Activated T-helper 2 cell treated with anti-CD3 and anti-CD28 coated beads, Interferon-gamma antibody, Interleukin-2, Interleukin-4, amounts not matched to agents 10 μg/mL and 5 μg/mL and 100 μg/mL, durations not matched to agents 14 hours and 24 hours and 36 hours (primary cell): ENCODE results near the gene TRAF4. TPM values are rescaled to one million over a fixed set of nuclear protein-coding genes. Genes with fewer than 3 reads are reported as not detected.
A peak's percentile ranks its signal among the peaks of the same experiment; 100 is the strongest.
"Not testable (repeated sequence)": the region's sequence is repeated elsewhere in the genome, so short reads cannot be mapped to it uniquely, and the experiment has no call there.

Experiments used
- DNase-seq: peaks from one replicate; pipeline ENCODE4 v3.0.0; 2021; ENCODE audit warnings: low spot score
- H3K27ac Mint-ChIP-seq: one replicate; pipeline ENCODE4 v1.8.0; 2021; ENCODE audit warnings: mixed read lengths
- H3K27me3 Mint-ChIP-seq: one replicate; pipeline ENCODE4 v1.8.0; 2021; ENCODE audit warnings: low read depth, mixed read lengths
- H3K36me3 Mint-ChIP-seq: one replicate; pipeline ENCODE4 v1.8.0; 2021; ENCODE audit warnings: low read depth, mixed read lengths
- H3K4me1 Mint-ChIP-seq: one replicate; pipeline ENCODE4 v1.8.0; 2021; ENCODE audit warnings: low read depth, mixed read lengths
- H3K4me3 Mint-ChIP-seq: one replicate; pipeline ENCODE4 v1.8.0; 2021; ENCODE audit warnings: low read depth, mild to moderate bottlenecking, moderate library complexity, mixed read lengths
- H3K9me3 Mint-ChIP-seq: one replicate; pipeline ENCODE4 v1.8.0; 2021; ENCODE audit warnings: mixed read lengths
- intact Hi-C: fragments of 100-400 bp; cut with micrococcal nuclease; formaldehyde crosslinking; loops from one replicate; pipeline ENCODE4 v1.15.1; 2023
- total RNA-seq: library from RNA; stranded (reverse); gene quantifications from 2 replicates; pipeline ENCODE4 v1.2.3, GENCODE V29; 2022

The TRAF4 gene
- total RNA-seq, 1 donor from 2014 or later: 129 TPM

DNA sequence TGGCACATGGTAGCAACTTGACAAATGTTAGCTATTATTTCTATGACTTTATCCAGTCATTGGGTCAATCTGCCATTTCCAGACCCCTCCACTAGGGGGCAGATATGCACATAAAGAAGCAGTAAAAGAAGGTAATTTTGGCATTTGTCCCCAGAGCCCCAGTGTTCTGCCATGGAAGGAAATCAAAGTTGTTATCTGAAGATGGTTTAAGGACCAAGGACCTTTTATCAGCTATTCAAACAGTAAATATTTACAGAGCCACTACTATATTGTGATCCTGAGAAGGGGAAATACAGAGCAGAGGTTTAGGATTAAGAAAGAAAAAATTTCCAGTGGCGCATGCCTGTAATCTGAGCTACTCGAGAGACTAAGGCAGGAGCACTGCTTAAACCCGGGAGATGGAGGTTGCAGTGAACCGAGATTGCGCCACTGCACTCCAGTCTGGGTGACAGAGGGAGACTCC lies 20.0 kb downstream of the TRAF4 start:
- no peak overlapping the region for H3K27ac Mint-ChIP-seq

DNA sequence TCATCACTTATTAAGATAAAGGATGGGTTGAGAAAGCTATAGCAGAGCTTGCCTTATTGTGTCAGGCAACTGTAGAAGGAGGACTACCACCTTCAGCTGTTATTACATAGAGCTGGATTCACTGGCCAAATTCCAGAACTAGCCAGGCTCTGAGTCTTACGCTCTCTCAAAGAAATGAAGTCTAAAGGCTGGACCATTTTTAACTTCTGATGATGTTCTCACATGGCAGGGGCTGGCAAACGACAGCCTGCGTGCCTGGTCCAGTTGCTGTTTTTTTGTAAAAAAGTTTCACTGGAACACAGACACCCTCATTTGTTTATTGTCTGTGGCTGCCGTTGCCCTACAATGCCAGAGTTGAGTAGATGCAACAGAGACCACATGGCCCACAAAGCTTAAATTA lies 21.2 kb downstream of the TRAF4 start:
- Mint-ChIP-seq H3K27ac (no peak overlapping the region), H3K27me3 (no peaks in the 10 kb centered on the region), H3K36me3 (peaks cover 33% of the 10 kb centered on the region), H3K9me3 (no peaks in the 10 kb centered on the region), H3K4me3 (no peak overlapping the region), H3K4me1 (peaks cover 13% of the 10 kb centered on the region)
- intact Hi-C loops: no loop called here
- no peak for DNase-seq

More for the DNA sequence above, 20.0 kb downstream of the TRAF4 start:
- Mint-ChIP-seq H3K36me3 (peaks cover 36% of the 10 kb centered on the region), H3K4me1 (peaks cover 13% of the 10 kb centered on the region), H3K27me3 (no peaks in the 10 kb centered on the region), H3K4me3 (no peak overlapping the region), H3K9me3 (no peaks in the 10 kb centered on the region)
- peak; percentile 60 for DNase-seq
- intact Hi-C loops: loop anchor here (1.0 to 5.0 kb wide), 4 partner anchors 48 to 152 kb away; partner anchors contain the start of genes DHRS13 and FAM222B

- no peaks in the 10 kb centered on the region for H3K27me3 Mint-ChIP-seq
- H3K36me3 Mint-ChIP-seq: peaks cover 12% of the 10 kb centered on the region
- H3K4me3 Mint-ChIP-seq: no peak overlapping the region
- peaks cover 17% of the 10 kb centered on the region for H3K4me1 Mint-ChIP-seq
- intact Hi-C loops: no loop called here
- H3K9me3 Mint-ChIP-seq: no peaks in the 10 kb centered on the region
- no peak overlapping the region for H3K27ac Mint-ChIP-seq
- no peak for DNase-seq
Observed at GRCh38 chr17:28773736-28774135, 29.9 kb downstream of the TRAF4 start.

DNA sequence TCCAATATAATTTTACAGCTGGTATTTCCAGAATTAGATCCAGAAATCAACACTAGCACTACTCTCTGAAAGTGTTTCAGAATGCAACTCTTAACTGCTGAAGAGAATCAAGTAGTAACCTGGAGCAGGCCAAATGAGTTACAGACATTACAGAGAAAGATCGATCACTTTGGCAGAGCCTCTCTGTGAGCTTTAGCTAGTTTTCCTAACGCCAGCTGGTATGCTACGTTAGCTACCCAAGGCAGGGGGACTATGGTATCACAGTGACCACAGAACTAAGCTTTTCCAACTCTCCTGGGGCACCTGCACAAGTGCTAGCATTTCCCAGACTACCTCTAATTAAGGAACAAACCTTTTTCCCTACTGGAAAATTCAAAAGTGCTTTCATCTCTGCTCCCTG lies 30.4 kb downstream of the TRAF4 start:
- no peak for DNase-seq
- intact Hi-C loops: no loop called here
- Mint-ChIP-seq H3K27ac (no peak overlapping the region), H3K4me1 (peaks cover 21% of the 10 kb centered on the region), H3K27me3 (no peaks in the 10 kb centered on the region), H3K36me3 (peaks cover 17% of the 10 kb centered on the region), H3K9me3 (no peaks in the 10 kb centered on the region), H3K4me3 (no peak overlapping the region)

DNA sequence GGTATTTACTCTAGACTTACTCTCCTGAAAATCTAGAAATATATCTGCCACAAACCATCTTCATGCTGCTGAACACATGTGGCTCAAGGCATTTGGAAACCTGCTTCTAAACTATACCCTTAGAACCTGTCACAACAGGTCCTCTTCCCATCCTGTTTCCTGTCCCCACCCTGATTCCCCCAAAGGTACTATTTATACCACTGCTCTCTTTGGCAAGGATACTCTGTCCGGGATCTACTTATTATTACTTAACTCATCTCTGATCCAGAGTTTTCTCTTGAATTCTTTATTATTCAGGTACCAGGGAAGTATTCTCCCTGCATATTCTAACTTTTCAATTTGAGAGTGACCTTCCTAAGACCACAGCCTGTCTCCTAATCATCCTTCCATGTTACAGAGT lies 33.4 kb downstream of the TRAF4 start:
- Mint-ChIP-seq H3K4me1 (peaks cover 22% of the 10 kb centered on the region), H3K36me3 (peaks cover 19% of the 10 kb centered on the region), H3K27me3 (no peaks in the 10 kb centered on the region), H3K4me3 (no peak overlapping the region), H3K9me3 (no peaks in the 10 kb centered on the region), H3K27ac (no peak overlapping the region)
- DNase-seq: no peak
- intact Hi-C loops: loop anchor here (5.0 kb wide), 1 partner anchor 35 kb away; no protein-coding TSS in a partner anchor

GRCh38 chr17:28779601-28780000 lies 35.8 kb downstream of the TRAF4 start:
- intact Hi-C loops: loop anchor here (5.0 kb wide), 1 partner anchor 33 kb away; no protein-coding TSS in a partner anchor
- not testable (repeated sequence) for H3K9me3 Mint-ChIP-seq, DNase-seq, H3K27me3 Mint-ChIP-seq, H3K4me3 Mint-ChIP-seq, H3K27ac Mint-ChIP-seq
- Mint-ChIP-seq H3K4me1 (peaks cover 20% of the 10 kb centered on the region), H3K36me3 (peaks cover 13% of the 10 kb centered on the region)

GRCh38 chr17:28783161-28783560 lies 39.4 kb downstream of the TRAF4 start:
- peaks cover 12% of the 10 kb centered on the region for H3K36me3 Mint-ChIP-seq
- no peaks in the 10 kb centered on the region for H3K9me3 Mint-ChIP-seq
- H3K4me3 Mint-ChIP-seq: no peak overlapping the region
- no peak for DNase-seq
- no peaks in the 10 kb centered on the region for H3K27me3 Mint-ChIP-seq
- H3K4me1 Mint-ChIP-seq: peaks cover 8% of the 10 kb centered on the region
- no peak overlapping the region for H3K27ac Mint-ChIP-seq
- intact Hi-C loops: no loop called here

GRCh38 chr17:28788100-28788499 lies 44.3 kb downstream of the TRAF4 start:
- no peak for DNase-seq
- peaks cover 2% of the 10 kb centered on the region for H3K36me3 Mint-ChIP-seq
- H3K27me3 Mint-ChIP-seq: no peaks in the 10 kb centered on the region
- H3K9me3 Mint-ChIP-seq: no peaks in the 10 kb centered on the region
- intact Hi-C loops: no loop called here
- peaks cover 4% of the 10 kb centered on the region for H3K4me1 Mint-ChIP-seq
- H3K4me3 Mint-ChIP-seq: no peak overlapping the region
- no peak overlapping the region for H3K27ac Mint-ChIP-seq

GRCh38 chr17:28792877-28793661 lies 49.3 kb downstream of the TRAF4 start:
- H3K9me3 Mint-ChIP-seq: no peaks in the 10 kb centered on the region
- H3K27me3 Mint-ChIP-seq: no peaks in the 10 kb centered on the region
- H3K27ac Mint-ChIP-seq: no peak overlapping the region
- intact Hi-C loops: no loop called here
- peaks cover 10% of the 10 kb centered on the region for H3K4me1 Mint-ChIP-seq
- H3K4me3 Mint-ChIP-seq: no peak overlapping the region
- no peak for DNase-seq
- peaks cover 9% of the 10 kb centered on the region for H3K36me3 Mint-ChIP-seq

- H3K36me3 Mint-ChIP-seq, H3K27me3 Mint-ChIP-seq, H3K4me1 Mint-ChIP-seq, intact Hi-C loops, DNase-seq, H3K9me3 Mint-ChIP-seq, H3K27ac Mint-ChIP-seq, H3K4me3 Mint-ChIP-seq: not testable (repeated sequence)
Observed at GRCh38 chr17:28794846-28795441, 51.1 kb downstream of the TRAF4 start.

GRCh38 chr17:28796062-28796461 lies 52.3 kb downstream of the TRAF4 start:
- Mint-ChIP-seq H3K9me3 (no peaks in the 10 kb centered on the region), H3K27me3 (no peaks in the 10 kb centered on the region), H3K4me1 (peaks cover 6% of the 10 kb centered on the region), H3K36me3 (peaks cover 7% of the 10 kb centered on the region), H3K27ac (no peak overlapping the region), H3K4me3 (no peak overlapping the region)
- intact Hi-C loops: no loop called here
- DNase-seq: no peak
